ENCODE results near the gene BBS9. TPM values are rescaled to one million over a fixed set of nuclear protein-coding genes. Genes with fewer than 3 reads are reported as not detected.

Gene BBS9
- polyA plus RNA-seq, 1 donor from 2014 or later, result 9.8 TPM

DNA sequence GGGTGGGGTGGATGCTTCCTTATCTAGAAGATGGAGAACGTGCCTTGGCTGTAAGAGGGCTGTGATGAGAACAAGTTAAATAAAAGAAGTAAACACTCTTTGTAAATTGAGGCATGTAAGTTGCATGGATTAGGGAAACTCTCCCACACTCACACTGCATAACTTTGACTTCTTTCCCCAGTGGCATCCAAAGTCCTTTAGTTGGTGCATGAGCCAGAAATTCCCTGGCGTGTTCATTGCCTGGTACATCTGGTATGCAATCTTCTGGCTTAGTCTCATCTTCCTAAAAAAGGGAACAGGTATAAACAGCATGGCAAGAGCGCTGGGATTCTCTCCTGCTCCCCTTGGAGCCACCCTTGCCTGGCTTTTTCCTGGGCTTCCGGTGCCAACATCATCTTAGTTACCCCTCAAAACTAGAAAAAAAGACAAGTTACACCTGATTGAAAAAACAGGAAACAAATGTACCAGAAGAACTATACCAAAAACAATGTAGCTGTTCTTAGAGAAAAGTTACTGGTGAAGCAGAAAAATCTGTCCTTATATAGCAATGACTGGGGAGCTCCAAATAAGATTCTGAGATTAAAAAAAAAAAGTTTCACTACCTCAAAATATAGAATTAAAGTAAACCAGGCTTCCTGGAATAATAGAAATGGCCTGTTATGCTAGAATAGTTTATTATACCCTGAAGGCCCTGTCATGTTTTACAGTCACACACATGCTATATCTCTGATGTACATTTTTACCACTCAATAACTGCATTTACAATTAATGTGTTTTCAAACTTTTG lies 30.0 kb upstream of the BBS9 start:
- H3K4me3 ChIP-seq (ENCODE audit: low read length), result no peak overlapping the region
- peaks cover 5% of the 10 kb centered on the region for H3K79me2 ChIP-seq (replicated peaks; ENCODE audit: insufficient read depth, low read length)
- H3K9me2 ChIP-seq (ENCODE audit: insufficient read depth, low read length), result no peaks in the 10 kb centered on the region
- H3K4me2 ChIP-seq (ENCODE audit: low read length), result no peak overlapping the region
- H3K36me3 ChIP-seq (ENCODE audit: insufficient read depth, low read length), result peaks cover 10% of the 10 kb centered on the region
- H3K27me3 ChIP-seq (ENCODE audit: insufficient read depth, low read depth, low read length), result no peaks in the 10 kb centered on the region
- TF ChIP-seq RAD21 (conservative IDR thresholded peaks at IDR 0.05), result no peak
- H3F3A ChIP-seq (ENCODE audit: insufficient read depth, low read length, poor library complexity, severe bottlenecking), result no peaks in the 10 kb centered on the region
- no peak overlapping the region for H3K9ac ChIP-seq (ENCODE audit: low read length)
- no peak overlapping the region for H3K27ac ChIP-seq (ENCODE audit: low read length)
- H4K20me1 ChIP-seq (ENCODE audit: insufficient read depth), result no peaks in the 10 kb centered on the region
- H2AFZ ChIP-seq (ENCODE audit: low read depth, low read length), result no peak overlapping the region
- H3K9me3 ChIP-seq (ENCODE audit: low read length), result no peaks in the 10 kb centered on the region

DNA sequence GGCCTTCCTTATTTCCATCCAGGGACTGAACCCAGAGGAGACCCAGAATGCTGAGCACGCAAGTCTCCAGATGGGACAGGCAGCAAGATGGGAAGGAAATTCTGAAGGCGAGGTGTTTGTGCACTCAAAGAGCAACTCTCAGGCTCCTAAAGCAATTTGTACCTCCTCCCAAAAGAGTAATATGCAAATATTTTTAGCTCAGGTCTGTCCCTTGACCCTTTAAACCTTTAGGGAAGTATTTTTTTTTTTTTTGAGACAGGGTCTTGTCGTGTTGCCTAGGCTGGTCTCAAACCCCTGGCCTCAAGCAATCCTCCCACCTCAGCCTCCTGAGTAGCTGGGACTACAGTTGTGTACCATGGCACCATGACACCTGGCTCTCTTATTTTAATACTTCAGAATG lies 28.6 kb upstream of the BBS9 start:
- Histone ChIP-seq H3K79me2 (replicated peaks; ENCODE audit: insufficient read depth, low read length) (peaks cover 17% of the 10 kb centered on the region), H3K9me2 (ENCODE audit: insufficient read depth, low read length) (no peaks in the 10 kb centered on the region), H4K20me1 (ENCODE audit: insufficient read depth) (no peaks in the 10 kb centered on the region), H3K27me3 (ENCODE audit: insufficient read depth, low read depth, low read length) (no peaks in the 10 kb centered on the region), H3K27ac (ENCODE audit: low read length) (no peak overlapping the region), H3K9ac (ENCODE audit: low read length) (no peak overlapping the region), H3K4me2 (ENCODE audit: low read length) (no peak overlapping the region), H3F3A (ENCODE audit: insufficient read depth, low read length, poor library complexity, severe bottlenecking) (no peaks in the 10 kb centered on the region), H2AFZ (ENCODE audit: low read depth, low read length) (no peak overlapping the region), H3K36me3 (ENCODE audit: insufficient read depth, low read length) (peaks cover 10% of the 10 kb centered on the region), H3K4me3 (ENCODE audit: low read length) (no peak overlapping the region), H3K9me3 (ENCODE audit: low read length) (no peaks in the 10 kb centered on the region)
- TF ChIP-seq, protein P1, sequence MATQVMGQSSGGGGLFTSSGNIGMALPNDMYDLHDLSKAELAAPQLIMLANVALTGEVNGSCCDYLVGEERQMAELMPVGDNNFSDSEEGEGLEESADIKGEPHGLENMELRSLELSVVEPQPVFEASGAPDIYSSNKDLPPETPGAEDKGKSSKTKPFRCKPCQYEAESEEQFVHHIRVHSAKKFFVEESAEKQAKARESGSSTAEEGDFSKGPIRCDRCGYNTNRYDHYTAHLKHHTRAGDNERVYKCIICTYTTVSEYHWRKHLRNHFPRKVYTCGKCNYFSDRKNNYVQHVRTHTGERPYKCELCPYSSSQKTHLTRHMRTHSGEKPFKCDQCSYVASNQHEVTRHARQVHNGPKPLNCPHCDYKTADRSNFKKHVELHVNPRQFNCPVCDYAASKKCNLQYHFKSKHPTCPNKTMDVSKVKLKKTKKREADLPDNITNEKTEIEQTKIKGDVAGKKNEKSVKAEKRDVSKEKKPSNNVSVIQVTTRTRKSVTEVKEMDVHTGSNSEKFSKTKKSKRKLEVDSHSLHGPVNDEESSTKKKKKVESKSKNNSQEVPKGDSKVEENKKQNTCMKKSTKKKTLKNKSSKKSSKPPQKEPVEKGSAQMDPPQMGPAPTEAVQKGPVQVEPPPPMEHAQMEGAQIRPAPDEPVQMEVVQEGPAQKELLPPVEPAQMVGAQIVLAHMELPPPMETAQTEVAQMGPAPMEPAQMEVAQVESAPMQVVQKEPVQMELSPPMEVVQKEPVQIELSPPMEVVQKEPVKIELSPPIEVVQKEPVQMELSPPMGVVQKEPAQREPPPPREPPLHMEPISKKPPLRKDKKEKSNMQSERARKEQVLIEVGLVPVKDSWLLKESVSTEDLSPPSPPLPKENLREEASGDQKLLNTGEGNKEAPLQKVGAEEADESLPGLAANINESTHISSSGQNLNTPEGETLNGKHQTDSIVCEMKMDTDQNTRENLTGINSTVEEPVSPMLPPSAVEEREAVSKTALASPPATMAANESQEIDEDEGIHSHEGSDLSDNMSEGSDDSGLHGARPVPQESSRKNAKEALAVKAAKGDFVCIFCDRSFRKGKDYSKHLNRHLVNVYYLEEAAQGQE (IDR thresholded peaks at IDR 0.05; ENCODE audit: borderline replicate concordance), result no peak
- TF ChIP-seq TAF1 (IDR thresholded peaks at IDR 0.05; ENCODE audit: low read depth), result no peak

DNA sequence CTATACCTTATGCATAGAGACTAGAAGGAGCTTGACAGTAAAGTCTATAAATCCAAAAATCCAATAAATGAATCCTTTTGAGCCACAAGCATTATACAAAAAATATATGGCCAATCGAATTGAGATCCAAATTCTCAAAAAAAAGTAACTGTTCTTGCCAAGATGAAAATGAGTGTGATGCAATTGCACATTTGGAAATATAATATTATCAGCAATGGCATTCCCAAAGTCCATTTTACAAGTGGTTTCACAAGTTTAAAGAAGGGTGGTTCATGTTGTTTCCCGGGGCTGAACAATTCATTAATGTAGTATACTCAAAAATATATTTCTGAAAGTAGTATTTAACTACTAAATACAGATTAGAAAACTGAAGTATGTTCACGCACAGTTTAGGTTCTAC lies 27.5 kb upstream of the BBS9 start:
- Histone ChIP-seq H3K27ac (ENCODE audit: low read length) (no peak overlapping the region), H3K9me2 (ENCODE audit: insufficient read depth, low read length) (no peaks in the 10 kb centered on the region), H3K4me2 (ENCODE audit: low read length) (no peak overlapping the region), H3K9me3 (ENCODE audit: low read length) (no peaks in the 10 kb centered on the region), H3F3A (ENCODE audit: insufficient read depth, low read length, poor library complexity, severe bottlenecking) (no peaks in the 10 kb centered on the region), H3K27me3 (ENCODE audit: insufficient read depth, low read depth, low read length) (no peaks in the 10 kb centered on the region), H3K79me2 (replicated peaks; ENCODE audit: insufficient read depth, low read length) (peaks cover 27% of the 10 kb centered on the region), H4K20me1 (ENCODE audit: insufficient read depth) (no peaks in the 10 kb centered on the region), H3K4me3 (ENCODE audit: low read length) (no peak overlapping the region), H3K36me3 (ENCODE audit: insufficient read depth, low read length) (no peaks in the 10 kb centered on the region), H2AFZ (ENCODE audit: low read depth, low read length) (no peak overlapping the region), H3K9ac (ENCODE audit: low read length) (no peak overlapping the region)
- TF ChIP-seq MXI1 (conservative IDR thresholded peaks at IDR 0.05; ENCODE audit: poor library complexity, severe bottlenecking), result no peak
- no peak for TF ChIP-seq POLR2AphosphoS5 (IDR thresholded peaks at IDR 0.05)
- TF ChIP-seq EP300 (conservative IDR thresholded peaks at IDR 0.05; ENCODE audit: poor library complexity, severe bottlenecking), result no peak
- TF ChIP-seq SMC3 (conservative IDR thresholded peaks at IDR 0.05; ENCODE audit: poor library complexity), result no peak
- TF ChIP-seq, protein P1 (IDR thresholded peaks at IDR 0.05; ENCODE audit: borderline replicate concordance), result no peak
- TF ChIP-seq RAD21 (conservative IDR thresholded peaks at IDR 0.05), result no peak

All from neural cell (in vitro differentiated cells).